Suppressor macrophage treated with lipopolysaccharide for 4 hours (primary cell): ENCODE data around the gene ZFPL1.
A peak's percentile ranks its signal among the peaks of the same experiment; 100 is the strongest.

ENCODE experiments used
- DNase-seq: peaks from one replicate; pipeline ENCODE4 v3.0.0-alpha.2; 2020

The ZFPL1 gene

GRCh38 chr11:65060913-65061408, 23.1 kb upstream of the ZFPL1 start:
- DNase-seq: no peak

GRCh38 chr11:65063532-65063931, 20.5 kb upstream of the ZFPL1 start:
- DNase-seq: no peak

GRCh38 chr11:65064847-65065240, 19.2 kb upstream of the ZFPL1 start:
- DNase-seq: no peak

GRCh38 chr11:65065851-65066250, 18.2 kb upstream of the ZFPL1 start:
- no peak for DNase-seq

GRCh38 chr11:65066315-65066714, 17.7 kb upstream of the ZFPL1 start:
- no peak for DNase-seq

- DNase-seq: no peak
Observed at GRCh38 chr11:65066805-65067291, 17.2 kb upstream of the ZFPL1 start.

- DNase-seq: no peak
Observed at GRCh38 chr11:65067446-65067845, 16.6 kb upstream of the ZFPL1 start.

- peak; percentile 43 for DNase-seq
Observed at GRCh38 chr11:65069217-65069616, 14.8 kb upstream of the ZFPL1 start.

GRCh38 chr11:65071907-65072630, 12.0 kb upstream of the ZFPL1 start:
- DNase-seq: peak; percentile 34

- DNase-seq: no peak
Observed at GRCh38 chr11:65072631-65072966, 11.4 kb upstream of the ZFPL1 start.

- DNase-seq: peak; percentile 44
Observed at GRCh38 chr11:65077451-65077850, 6.6 kb upstream of the ZFPL1 start.

- peak; percentile 59 for DNase-seq
Observed at GRCh38 chr11:65078151-65078550, 5.9 kb upstream of the ZFPL1 start.

- no peak for DNase-seq
Observed at GRCh38 chr11:65078786-65079342, 5.2 kb upstream of the ZFPL1 start.

- no peak for DNase-seq
Observed at GRCh38 chr11:65083134-65083833, 738 bp upstream of the ZFPL1 start.

- DNase-seq: no peak
Observed at GRCh38 chr11:65084598-65085375, 765 bp downstream of the ZFPL1 start.

GRCh38 chr11:65085446-65085845, 1.4 kb downstream of the ZFPL1 start:
- DNase-seq: peak; percentile 36

- no peak for DNase-seq
Observed at GRCh38 chr11:65086809-65087208, 2.8 kb downstream of the ZFPL1 start.

GRCh38 chr11:65087216-65087615, 3.2 kb downstream of the ZFPL1 start:
- no peak for DNase-seq

- DNase-seq: no peak
Observed at GRCh38 chr11:65087827-65088226, 3.8 kb downstream of the ZFPL1 start.

GRCh38 chr11:65089621-65090020, 5.6 kb downstream of the ZFPL1 start:
- DNase-seq: no peak

GRCh38 chr11:65090628-65091027, 6.6 kb downstream of the ZFPL1 start:
- DNase-seq: no peak

- DNase-seq: no peak
Observed at GRCh38 chr11:65095427-65095826, 11.4 kb downstream of the ZFPL1 start.
